NCI-H2171 treated with DMSO at 0.1 percent for 48 hours (cell line): ENCODE data around the gene NSG2.

Source experiments
- DNase-seq: peaks from one replicate; lab custom pipeline; 2025; lab: John Stamatoyannopoulos, UW

The NSG2 gene

DNA sequence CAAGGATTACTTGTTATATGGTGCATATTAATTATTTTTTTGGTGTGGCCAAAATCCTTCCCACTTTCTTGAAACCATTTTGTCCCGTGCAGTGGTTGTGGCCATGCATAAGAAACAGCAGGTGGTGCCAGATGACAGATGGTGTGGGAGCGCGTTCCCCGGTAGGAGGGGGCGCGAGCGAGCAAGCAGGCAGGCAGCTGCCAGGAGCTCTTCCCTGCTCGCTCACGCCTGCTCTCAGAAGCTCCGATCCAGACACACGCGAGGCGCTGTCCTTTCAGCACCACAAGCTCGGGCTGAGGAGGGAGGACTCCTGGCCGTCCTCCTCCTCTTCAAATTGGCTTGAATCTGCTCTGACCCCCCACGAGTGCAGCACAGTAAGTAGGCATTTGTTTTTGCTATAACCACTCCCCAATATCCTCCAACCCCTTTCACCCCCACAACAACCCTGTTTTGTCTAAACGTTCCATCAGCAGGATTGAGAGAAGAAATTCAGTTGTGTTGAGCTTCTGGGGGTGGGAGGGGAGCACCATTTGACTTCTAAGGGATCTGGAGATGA is at the start of gene NSG2:
NSG2 (plus strand) TSS at position 237 of the 556 bp plus-strand sequence. CDS start 1,050 bp downstream, outside the sequence.
- DNase-seq = peak; percentile 80

GRCh38 chr5:173997331-173997730 is 48.2 kb upstream of the NSG2 start:
- DNase-seq = no peak

DNA sequence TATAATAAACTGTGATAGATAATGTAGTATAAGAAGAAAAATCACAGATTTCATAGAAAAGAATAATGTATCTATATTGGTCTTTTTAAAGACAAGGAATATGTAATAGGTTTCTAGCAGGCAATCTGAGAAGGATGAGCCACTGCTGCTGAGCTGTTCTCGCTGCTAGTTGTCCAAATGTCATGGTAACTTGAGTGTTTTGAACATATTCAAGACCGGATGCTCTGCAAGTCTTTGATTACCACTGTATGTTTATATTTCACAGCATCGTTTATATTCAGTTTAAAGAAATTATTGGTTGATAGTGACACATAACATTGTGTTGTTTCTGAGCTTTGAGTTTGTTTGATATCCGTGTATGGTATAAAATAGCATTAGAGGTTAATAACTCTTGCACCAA is 47.0 kb upstream of the NSG2 start:
- DNase-seq = no peak

- DNase-seq = no peak
Observed at GRCh38 chr5:174000076-174000475, 45.4 kb upstream of the NSG2 start.

DNA sequence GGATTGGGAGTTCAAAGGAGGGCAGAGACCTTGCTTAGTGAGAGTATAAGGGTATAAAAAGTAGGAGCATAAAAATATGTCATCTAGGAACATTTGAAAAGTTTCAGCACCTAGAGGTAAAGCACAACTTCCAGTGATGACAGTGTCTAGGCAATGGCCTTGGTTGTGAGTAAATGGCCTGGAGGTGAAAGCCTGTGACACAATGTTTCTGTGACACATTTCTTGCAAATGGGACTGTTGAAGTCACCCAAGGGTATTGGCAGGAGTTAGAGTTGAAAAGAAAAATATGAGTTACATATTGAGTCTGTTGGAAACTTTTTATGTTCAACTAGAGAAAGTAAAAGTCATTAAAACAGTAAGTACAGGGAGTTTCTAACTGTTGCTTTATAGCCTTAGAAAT is 41.7 kb upstream of the NSG2 start:
- no peak for DNase-seq

- no peak for DNase-seq
Observed at GRCh38 chr5:174008922-174009321, 36.6 kb upstream of the NSG2 start.

DNA sequence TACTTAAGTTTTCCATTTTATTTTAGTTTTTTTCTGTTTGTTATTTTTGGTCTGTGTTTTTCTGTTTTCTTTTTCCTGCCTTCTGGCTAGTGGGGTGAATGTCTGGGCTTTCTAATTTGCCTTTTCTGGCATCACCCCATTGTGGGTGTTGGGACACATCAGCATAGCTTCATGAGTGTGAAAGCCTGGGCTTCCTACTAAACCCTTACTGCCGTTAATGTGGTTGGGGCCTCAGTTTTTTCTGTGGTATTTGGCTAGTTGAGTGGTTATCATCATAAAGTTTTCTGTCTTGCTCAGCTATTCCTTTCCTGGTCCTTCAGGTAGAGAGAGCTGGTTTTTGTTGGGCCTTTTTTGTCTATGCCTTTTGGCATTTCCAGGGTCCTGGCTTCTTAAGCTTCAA is 35.1 kb upstream of the NSG2 start:
- DNase-seq = no peak

DNA sequence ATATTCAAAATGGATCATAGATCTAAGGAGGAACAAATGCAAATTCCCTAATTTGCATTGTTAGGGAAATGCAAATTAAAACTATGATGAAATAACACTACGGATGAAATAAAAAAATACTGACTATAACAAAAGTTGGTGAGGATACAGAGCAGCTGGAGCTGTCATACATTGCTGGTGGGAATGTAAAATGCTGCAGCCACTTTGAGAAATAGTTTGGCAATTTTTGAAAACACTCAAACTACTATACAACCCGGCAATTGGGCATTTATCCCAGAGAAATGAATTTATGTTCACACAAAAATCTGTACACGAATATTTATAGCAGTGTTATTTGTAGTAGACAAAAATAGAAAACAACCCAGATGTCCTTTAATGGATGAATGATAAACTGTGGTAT is 34.1 kb upstream of the NSG2 start:
- DNase-seq = no peak

DNA sequence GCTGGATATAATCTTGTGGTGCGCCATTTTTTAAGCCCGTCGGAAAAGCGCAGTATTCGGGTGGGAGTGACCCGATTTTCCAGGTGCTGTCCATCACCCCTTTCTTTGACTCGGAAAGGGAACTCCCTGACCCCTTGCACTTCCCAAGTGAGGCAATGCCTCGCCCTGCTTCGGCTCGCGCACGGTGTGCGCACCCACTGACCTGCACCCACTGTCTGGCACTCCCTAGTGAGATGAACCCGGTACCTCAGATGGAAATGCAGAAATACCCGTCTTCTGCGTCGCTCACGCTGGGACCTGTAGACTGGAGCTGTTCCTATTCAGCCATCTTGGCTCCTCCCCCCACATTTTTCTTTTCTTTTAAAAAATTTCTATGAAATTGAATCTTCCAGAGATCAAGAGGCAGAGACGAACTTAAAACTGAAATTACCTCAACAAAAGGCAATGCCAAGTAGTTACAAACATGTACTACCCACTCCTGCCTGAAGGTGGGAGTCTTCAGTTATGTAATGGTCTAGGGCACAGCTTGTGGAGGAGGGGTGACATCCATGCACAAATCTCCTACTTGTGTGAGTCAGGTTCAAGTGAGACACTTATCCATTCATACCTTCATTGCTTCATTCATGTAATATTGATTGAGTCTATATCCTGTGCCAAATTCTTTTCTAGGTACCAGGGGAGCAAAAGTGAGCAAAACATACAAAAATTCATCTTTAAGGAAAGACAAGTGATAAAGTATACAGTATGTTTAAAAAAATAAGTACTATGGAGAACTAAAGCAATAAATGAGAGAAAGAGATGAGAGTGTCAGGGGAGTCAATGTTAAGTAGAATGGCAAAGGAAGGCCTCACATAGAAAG is 25.2 kb upstream of the NSG2 start:
- peak; percentile 4 for DNase-seq

- no peak for DNase-seq
Observed at GRCh38 chr5:174020928-174021304, 24.6 kb upstream of the NSG2 start.

GRCh38 chr5:174022384-174023095 is 23.0 kb upstream of the NSG2 start:
- no peak for DNase-seq

- no peak for DNase-seq
Observed at GRCh38 chr5:174030286-174030685, 15.2 kb upstream of the NSG2 start.

GRCh38 chr5:174044466-174045254 is 846 bp upstream of the NSG2 start:
- no peak for DNase-seq

DNA sequence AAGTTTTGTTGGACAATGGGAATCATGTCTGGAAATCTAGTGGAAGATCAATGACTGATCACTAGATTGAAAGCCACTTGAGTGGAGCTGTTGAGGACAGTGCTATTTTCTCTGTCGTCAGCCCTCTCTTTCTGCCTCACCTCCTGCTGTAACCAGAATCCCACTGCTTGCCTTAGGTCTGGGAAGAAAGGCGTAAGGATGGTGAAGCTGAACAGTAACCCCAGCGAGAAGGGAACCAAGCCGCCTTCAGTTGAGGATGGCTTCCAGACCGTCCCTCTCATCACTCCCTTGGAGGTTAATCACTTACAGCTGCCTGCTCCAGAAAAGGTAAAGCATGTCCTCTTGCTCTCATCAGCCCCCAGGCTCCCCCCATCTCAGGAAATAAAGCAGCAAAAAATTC is 1.1 kb downstream of the NSG2 start:
- no peak for DNase-seq

DNA sequence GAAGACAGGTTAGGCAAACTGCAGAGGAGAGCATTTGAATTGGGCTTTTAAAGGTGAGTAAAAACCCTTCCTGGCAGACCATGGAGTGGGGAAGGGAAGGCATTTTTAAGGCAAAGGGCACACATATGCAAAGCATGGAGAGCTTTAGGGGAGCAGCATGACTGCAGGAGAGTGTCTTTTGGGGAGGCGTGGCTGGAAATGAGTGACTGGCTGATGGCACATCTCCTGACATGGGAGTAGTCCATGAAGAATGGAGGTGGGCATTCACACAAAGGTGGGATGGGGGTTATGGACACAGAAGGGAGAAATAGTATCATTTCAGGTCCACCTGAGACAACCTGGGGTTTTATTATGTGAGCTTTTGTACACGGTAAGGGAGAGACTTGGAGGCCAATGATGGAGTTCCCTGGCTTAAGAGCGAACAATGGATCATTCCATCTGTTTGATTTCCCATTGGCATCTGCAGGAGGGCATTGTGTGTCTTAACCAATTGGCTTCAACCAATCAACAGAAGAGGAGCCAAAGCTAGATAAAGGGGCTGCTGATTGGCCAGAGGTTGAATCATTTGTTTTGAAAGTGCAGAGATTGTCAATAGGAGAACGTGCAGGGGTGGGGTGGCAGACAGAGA is 2.1 kb downstream of the NSG2 start:
- DNase-seq = no peak

DNA sequence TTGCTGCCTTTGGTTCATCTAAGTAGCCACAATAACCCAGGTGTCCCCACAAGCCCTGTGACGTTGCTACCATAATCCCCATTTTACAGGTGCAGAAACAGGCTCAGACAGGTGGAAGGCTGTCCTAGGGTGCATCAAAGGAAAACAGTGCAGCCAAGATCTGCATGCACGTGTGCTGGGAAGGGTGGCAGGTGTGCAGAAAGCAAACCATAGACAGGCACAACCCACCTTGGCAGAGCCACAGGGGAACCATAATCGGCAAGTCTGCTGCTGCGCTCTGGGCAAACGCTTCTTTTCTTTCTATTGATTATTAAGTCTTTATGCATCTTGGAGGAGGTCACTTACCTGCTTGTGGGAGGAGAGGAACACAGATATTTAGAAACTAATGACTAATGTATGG is 7.1 kb downstream of the NSG2 start:
- no peak for DNase-seq

DNA sequence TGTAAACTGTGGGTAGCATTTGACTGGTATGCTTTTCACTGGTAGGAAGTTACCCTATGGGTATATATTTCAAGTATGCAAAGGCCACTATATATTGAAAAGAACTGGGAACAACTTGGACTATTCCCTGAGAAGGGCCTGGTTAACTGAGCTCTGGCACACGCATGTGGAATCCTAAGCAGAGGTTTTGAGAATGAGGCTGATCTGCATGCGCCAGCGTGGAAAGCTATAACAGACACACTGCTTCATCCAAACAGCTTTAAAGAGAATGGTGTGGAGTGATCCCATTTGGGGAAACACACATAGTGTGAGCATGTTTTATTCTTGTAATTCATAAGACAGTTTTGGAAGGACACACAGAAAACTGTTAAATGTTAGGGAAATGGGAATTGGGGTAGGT is 8.4 kb downstream of the NSG2 start:
- DNase-seq = no peak

DNA sequence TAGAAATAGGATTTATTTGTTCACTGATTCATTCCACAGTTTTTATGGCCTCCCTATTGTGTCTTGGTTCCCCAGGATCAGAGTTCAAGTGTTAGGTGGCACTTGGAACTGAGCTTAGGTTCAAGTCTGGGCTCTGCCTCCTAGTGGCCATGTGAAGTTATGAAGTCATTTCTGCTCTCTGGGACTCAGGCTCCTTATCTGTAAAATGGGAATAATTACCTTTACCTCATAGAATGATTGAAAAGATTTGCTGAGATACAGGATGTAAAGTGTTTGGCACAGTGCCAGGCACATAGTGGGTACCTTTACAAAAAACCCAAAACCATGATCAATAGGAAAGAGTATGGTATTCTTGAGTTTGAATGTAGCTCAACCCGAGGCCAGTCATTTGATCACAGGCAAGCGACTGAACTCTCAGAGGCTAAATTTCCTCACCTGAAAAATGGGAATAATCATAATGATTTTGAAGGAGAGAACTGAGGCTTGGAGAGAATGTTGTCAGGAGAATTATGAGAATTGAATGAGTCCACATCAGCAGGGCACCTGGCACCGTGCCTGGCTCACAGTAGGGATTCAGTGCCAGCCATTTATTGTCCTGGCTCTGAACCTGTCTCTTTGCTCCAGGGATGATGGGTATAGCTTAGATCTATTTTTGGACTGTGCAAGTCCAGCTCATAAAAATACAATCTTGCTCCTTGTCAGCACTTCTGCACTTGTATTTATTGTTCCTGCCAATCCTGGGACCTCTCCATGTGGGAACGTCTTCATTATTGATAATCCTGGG is 10.8 kb downstream of the NSG2 start:
- no peak for DNase-seq

DNA sequence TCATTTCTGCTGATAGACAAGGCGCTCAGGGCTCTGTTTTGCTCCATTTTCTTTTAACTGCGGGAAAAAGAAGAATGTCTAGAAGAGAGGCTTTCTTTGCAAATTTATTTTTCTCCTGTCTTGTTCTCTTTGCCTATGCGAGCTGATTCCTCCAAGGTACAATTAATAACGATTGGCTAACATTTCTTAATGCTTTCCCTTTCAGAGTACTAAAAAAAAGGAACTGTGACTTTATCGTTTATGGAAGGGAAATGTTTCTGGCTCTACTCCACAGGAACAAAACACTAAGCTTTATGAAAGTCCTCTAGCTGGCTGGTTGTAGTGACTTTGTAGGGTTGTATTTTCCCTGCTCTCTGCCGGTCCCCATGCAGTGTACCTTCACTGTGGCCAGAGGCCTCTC is 11.7 kb downstream of the NSG2 start:
- no peak for DNase-seq

DNA sequence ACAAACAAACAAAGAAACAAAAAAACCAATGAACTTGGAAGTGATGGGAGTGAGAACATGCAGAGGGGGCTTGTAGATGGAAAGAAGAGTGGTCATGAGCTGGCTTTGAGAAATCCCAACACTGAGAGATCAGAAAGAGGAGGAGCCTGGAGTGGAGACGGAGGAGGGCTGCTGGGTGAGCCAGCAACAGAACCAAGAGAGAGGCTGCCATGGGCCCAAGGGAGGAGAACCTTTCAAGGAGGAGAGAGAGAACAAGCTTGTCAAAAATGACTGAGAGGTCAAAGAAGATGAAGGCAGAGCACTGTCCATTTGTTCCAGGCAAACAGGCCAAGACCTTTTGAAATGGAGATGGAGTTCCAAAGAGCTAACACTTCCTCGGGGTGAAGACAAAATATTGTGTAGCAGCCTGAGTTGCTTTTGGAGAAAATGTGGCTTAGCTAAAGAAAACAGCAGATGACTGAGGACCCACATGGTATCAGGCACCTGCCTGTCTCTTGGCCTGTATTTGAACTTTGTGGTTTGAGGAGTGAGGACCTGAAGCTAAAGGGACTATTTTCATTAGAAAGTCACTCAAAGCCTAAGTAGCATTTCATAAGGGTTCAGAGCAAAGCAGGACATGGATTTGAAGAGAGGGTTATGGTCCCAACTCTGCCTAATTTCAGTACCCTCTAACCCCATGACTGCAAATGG is 13.1 kb downstream of the NSG2 start:
- no peak for DNase-seq

GRCh38 chr5:174059247-174059646 is 13.7 kb downstream of the NSG2 start:
- DNase-seq = no peak
